Measurements from ENCODE around the gene CAPSL. TPM values are rescaled to one million over a fixed set of nuclear protein-coding genes. Genes with fewer than 3 reads are reported as not detected.

CAPSL gene
- total and polyA plus RNA-seq, 9 of the 15 experiments (the other 6 are each of a cell fraction or from before 2014, with no cell fraction given) = not detected

GRCh38 chr5:35867998-35868397 lies 70.4 kb downstream of the CAPSL start:
- Histone ChIP-seq H3K4me3 (no peak overlapping the region), H3K9ac (ENCODE audit: insufficient read depth in 1 of 2, low read depth in 2 of 2, low read length in 2 of 2) (no peak overlapping the region), H4K20me1 (replicated peaks; ENCODE audit: control insufficient read depth, insufficient read depth, low read length) (no peaks in the 10 kb centered on the region), H3K27ac (ENCODE audit: extremely low read depth, low read depth, low read length) (no peak overlapping the region), H3K27me3 (ENCODE audit: control insufficient read depth in 2 of 2, insufficient read depth in 2 of 2, low read length in 2 of 2) (no peaks in the 10 kb centered on the region), H3K4me1 (replicated peaks in 1 of 2; ENCODE audit: control insufficient read depth in 2 of 2, insufficient read depth in 2 of 2, low read length in 2 of 2) (no peaks in the 10 kb centered on the region), H2AFZ (ENCODE audit: low read depth, low read length) (no peak overlapping the region), H3K9me1 (ENCODE audit: control insufficient read depth, insufficient read depth, low read length) (no peaks in the 10 kb centered on the region), H3K79me2 (ENCODE audit: control insufficient read depth, insufficient read depth, low read length) (no peaks in the 10 kb centered on the region), H3K4me2 (ENCODE audit: insufficient read depth, low read length) (no peak overlapping the region), H3K9me3 (replicated peaks; ENCODE audit: control insufficient read depth, insufficient read depth, low read depth, low read length) (no peaks in the 10 kb centered on the region), H3K36me3 (ENCODE audit: control insufficient read depth, insufficient read depth, low read length) (no peaks in the 10 kb centered on the region)
- no peak for DNase-seq (ENCODE audit: extremely low read depth in 1 of 4, low spot score in 3 of 4)
- BruUV-seq (replicated peaks) = no TSS peak
- FAIRE-seq = no peak
- WGBS (ENCODE audit: insufficient coverage, low coverage, missing lambda C conversion rate) = 0% methylated on average over 4 of the region's 4 CpGs
- POLR2A ChIA-PET = interaction anchor here (0.6 kb wide), 1 partner anchor 45 kb away, joined by 3 read pairs; no protein-coding TSS in a partner anchor
- in situ Hi-C loops (cut with MboI) = no loop called here
- peak; percentile 88 for TF ChIP-seq ZNF134 (CRISPR knock-in tag; conservative IDR thresholded peaks at IDR 0.05)
- no peak for TF ChIP-seq ZNF274 (IDR thresholded peaks at IDR 0.05; ENCODE audit: borderline replicate concordance, low read depth, low read length)
- no peak for TF ChIP-seq MGA (IDR thresholded peaks at IDR 0.05)
- CTCF ChIA-PET (ENCODE audit: low intra/inter-chr PET ratio) = no interaction called here
- intact Hi-C loops (cut with micrococcal nuclease) = no loop called here
- ATAC-seq = no peak
